ENCODE data around the gene REEP3.
A peak's percentile ranks its signal among the peaks of the same experiment; 100 is the strongest.

Gene REEP3

GRCh38 chr10:63505562-63505961 lies 15.6 kb upstream of the REEP3 start:
- DNase-seq (ENCODE audit: low read depth in 2 of 2): no peak

GRCh38 chr10:63506554-63506953 lies 14.6 kb upstream of the REEP3 start:
- DNase-seq (ENCODE audit: low read depth in 2 of 2): no peak

- DNase-seq (ENCODE audit: low read depth in 2 of 2): no peak
Observed at GRCh38 chr10:63515002-63515763, 6.0 kb upstream of the REEP3 start.

- DNase-seq (ENCODE audit: low read depth in 2 of 2): no peak
Observed at GRCh38 chr10:63516207-63516606, 5.0 kb upstream of the REEP3 start.

- no peak for DNase-seq (ENCODE audit: low read depth in 2 of 2)
Observed at GRCh38 chr10:63518690-63519288, 2.4 kb upstream of the REEP3 start.

- DNase-seq (ENCODE audit: low read depth in 2 of 2): peak; percentile 32 to 42
Observed at GRCh38 chr10:63521416-63522276, 445 bp downstream of the REEP3 start.

GRCh38 chr10:63522277-63522687 lies 1.1 kb downstream of the REEP3 start:
- no peak for DNase-seq (ENCODE audit: low read depth in 2 of 2)

- no peak for DNase-seq (ENCODE audit: low read depth in 2 of 2)
Observed at GRCh38 chr10:63522995-63523394, 1.8 kb downstream of the REEP3 start.

GRCh38 chr10:63525021-63525420 lies 3.8 kb downstream of the REEP3 start:
- DNase-seq (ENCODE audit: low read depth in 2 of 2): no peak

GRCh38 chr10:63527401-63527800 lies 6.2 kb downstream of the REEP3 start:
- DNase-seq (ENCODE audit: low read depth in 2 of 2): no peak

- no peak for DNase-seq (ENCODE audit: low read depth in 2 of 2)
Observed at GRCh38 chr10:63528084-63528744, 7.0 kb downstream of the REEP3 start.

- DNase-seq (ENCODE audit: low read depth in 2 of 2): no peak
Observed at GRCh38 chr10:63530409-63530808, 9.2 kb downstream of the REEP3 start.

GRCh38 chr10:63534723-63535122 lies 13.5 kb downstream of the REEP3 start:
- no peak for DNase-seq (ENCODE audit: low read depth in 2 of 2)

- DNase-seq (ENCODE audit: low read depth in 2 of 2): no peak
Observed at GRCh38 chr10:63536698-63537097, 15.5 kb downstream of the REEP3 start.

GRCh38 chr10:63537536-63537935 lies 16.3 kb downstream of the REEP3 start:
- no peak for DNase-seq (ENCODE audit: low read depth in 2 of 2)

- no peak for DNase-seq (ENCODE audit: low read depth in 2 of 2)
Observed at GRCh38 chr10:63539377-63539776, 18.2 kb downstream of the REEP3 start.

GRCh38 chr10:63539994-63540393 lies 18.8 kb downstream of the REEP3 start:
- no peak for DNase-seq (ENCODE audit: low read depth in 2 of 2)

GRCh38 chr10:63542835-63543575 lies 21.8 kb downstream of the REEP3 start:
- DNase-seq (ENCODE audit: low read depth in 2 of 2): no peak

- DNase-seq (ENCODE audit: low read depth in 2 of 2): no peak
Observed at GRCh38 chr10:63543576-63543962, 22.4 kb downstream of the REEP3 start.

GRCh38 chr10:63544418-63544817 lies 23.2 kb downstream of the REEP3 start:
- no peak for DNase-seq (ENCODE audit: low read depth in 2 of 2)

GRCh38 chr10:63547628-63548360 lies 26.6 kb downstream of the REEP3 start:
- no peak for DNase-seq (ENCODE audit: low read depth in 2 of 2)
